Stimulated activated CD4-positive, alpha-beta T cell treated with anti-CD3 and anti-CD28 coated beads, Interleukin-4, amount 100 ng/mL, for 4 hours (primary cell): ENCODE data around the gene SPTSSB.

Experiments
- DNase-seq, 2 experiments: peaks; one replicate each; pipeline ENCODE4 v3.0.0-alpha.2; 2020

SPTSSB gene

DNA sequence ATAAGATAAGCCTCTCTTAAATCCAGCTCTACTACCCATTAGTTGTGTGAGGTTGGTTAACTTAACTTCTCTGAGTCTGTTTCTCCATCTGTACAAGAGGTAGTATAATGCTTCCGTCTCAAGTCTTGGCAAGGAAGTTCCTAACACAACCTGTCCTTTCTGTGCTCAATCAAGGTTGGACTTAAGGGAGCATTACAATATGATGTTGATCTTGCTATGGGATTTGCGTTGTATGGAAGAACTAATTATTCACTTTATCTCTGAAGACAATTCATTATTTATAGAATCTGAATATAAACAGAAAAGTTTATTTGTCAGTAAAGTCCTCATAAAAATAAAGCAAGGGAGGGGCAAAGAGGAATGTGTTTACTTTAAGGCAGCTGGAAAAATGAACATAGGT, 18.9 kb upstream of the SPTSSB start:
- DNase-seq = no peak

DNA sequence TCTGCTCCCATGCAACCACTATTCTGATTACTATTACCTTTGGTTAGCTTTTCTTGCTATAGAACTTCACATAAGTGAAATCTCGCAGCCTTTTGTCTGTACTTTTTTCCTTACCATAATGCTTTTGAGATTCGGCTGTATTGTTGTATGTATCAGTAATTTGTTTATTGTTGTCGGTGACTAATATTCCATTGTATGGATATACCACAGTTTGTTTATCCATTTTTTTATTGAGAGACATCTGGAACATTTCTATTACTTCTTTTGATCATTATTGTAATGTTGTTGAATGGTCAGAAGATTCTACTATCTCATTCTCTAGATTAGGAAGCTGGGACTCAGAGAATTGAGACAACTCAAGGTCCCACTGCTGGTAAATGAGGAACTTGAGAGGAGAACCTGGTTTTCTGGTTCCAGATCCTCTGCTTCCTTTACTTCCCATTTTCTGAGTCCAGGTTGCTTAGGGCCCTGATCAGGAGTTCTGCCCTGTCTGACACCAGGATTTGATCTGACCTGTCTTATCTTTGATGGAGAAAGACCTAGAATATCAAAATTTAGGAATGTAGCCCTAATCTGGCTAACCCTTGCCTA, 18.2 kb upstream of the SPTSSB start:
- DNase-seq = no peak

DNA sequence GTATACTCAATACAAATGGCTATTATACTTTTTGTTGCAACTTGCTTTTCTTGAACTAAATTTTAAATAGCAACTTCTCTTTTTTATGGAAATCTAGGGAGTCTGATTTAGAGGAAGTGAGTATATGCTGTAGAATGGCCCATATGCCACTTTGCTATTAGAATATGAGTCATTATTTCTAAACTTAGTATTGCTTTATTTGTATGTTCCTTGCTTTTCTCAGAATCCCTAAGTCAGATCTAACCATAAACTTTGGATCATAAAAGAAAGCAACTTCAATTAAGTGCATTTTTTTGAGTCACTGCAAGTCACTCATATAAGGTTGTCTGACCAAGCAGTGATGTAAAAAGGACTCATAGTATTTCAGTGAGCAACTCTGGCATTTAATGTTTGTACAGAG, 17.5 kb upstream of the SPTSSB start:
- DNase-seq = no peak

GRCh38 chr3:161386991-161387770, 15.9 kb upstream of the SPTSSB start:
- no peak for DNase-seq

GRCh38 chr3:161372321-161373260, 1.3 kb upstream of the SPTSSB start:
- peak; percentile 3 to 7 for DNase-seq

DNA sequence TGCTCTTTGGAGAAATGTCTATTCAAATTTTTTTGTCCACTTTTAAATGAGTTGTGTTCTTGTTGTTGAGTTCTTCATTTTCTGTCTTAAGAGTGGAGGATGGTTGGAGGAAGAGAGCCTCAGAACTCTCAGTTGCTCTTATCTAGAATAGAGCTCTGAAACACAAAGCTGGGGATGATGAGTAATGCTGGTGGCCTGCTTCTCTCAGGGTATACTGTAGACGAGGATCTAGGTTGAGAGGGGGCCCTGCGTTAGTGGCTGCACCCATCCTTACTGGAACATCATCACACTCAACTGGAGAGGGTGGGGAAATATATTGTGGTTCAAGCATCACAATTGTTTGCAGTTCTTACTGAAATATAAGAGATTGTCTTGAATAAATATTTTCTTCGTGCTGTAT, 1.8 kb downstream of the SPTSSB start:
- no peak for DNase-seq

DNA sequence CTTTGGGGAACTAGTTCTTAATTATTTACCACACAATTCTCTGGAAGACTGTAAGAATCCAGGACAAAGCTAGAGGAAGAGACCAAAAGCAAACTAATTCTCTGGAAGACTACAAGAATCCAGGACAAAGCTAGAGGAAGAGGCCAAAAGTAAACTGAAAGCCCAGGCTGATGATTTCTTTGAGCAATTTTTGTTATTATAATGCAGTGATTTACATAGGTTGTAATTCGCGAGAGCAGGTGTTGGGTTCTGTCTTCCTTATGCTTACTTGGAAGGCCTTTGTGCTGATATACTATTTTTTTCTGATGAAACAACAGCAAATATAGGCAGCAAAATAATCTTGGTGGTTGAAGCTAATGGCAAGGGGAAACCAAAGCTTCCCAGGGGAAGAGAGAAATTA, 5.2 kb downstream of the SPTSSB start:
- no peak for DNase-seq

GRCh38 chr3:161358488-161358887, 12.8 kb downstream of the SPTSSB start:
- no peak for DNase-seq

DNA sequence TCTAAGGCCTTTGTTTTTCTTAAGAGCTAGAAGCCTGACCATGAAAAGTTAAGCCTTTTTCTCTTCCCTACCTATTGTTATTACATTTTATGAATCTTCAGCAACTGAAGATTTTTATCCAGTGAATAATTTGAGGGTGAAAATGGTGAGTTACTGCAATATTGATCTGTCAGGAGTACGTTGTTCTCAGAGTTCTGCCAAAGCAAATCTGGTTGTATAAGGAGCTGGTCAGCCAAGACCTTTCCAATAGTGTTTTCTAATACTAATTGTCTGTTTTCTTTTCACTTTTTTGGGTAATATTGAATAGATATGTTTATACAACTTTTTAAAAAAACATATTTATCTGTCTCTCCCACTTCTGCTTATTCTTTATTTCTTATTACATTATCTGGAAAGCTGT, 15.0 kb downstream of the SPTSSB start:
- no peak for DNase-seq

- no peak for DNase-seq
Measured at GRCh38 chr3:161355508-161355907, 15.8 kb downstream of the SPTSSB start.

GRCh38 chr3:161354554-161354953, 16.8 kb downstream of the SPTSSB start:
- DNase-seq = no peak

- no peak for DNase-seq
Measured at GRCh38 chr3:161351330-161351729, 20.0 kb downstream of the SPTSSB start.

- DNase-seq = no peak
Measured at GRCh38 chr3:161350916-161351315, 20.4 kb downstream of the SPTSSB start.

GRCh38 chr3:161349529-161350312, 21.6 kb downstream of the SPTSSB start:
- DNase-seq = peak; percentile 3 to 48

GRCh38 chr3:161348796-161349400, 22.4 kb downstream of the SPTSSB start:
- no peak for DNase-seq

DNA sequence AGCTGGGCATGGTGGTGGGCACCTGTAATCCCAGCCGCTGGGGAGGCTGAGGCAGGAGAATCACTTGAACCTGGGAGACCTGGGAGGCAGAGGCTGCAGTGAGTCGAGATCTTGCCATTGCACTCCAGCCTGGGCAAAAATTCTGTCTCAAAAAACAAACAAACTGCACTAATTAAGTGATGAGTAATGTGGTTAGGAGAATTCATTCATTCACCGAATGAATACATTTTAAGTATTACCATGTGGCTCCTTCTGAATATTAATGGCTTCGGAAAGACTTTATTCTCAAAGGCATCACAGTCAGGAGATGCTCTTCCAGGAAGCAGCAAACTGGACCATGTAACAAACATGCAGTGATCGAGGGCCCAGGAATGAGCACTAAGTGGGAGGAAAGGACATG, 23.6 kb downstream of the SPTSSB start:
- DNase-seq = no peak

- no peak for DNase-seq
Measured at GRCh38 chr3:161345023-161345422, 26.3 kb downstream of the SPTSSB start.

- no peak for DNase-seq
Measured at GRCh38 chr3:161343986-161344385, 27.3 kb downstream of the SPTSSB start.

DNA sequence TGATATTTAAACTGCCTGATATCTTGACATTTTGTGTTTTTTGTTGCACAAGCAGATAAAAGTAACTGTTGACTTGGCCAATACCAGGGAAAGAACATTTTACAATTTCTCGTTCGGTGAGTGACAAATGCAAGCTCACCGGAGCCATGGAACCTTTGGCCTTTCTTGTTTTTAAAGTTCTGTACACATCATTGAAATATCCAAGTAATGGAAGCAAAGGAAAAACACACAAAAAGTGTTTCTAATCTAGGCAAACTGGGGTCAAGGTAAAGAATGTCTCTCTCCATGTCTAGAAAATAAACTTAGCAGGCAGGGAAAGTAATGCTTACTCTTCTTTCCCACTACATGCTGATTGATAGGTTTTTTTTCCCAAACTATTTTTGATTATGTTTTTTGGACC, 27.8 kb downstream of the SPTSSB start:
- no peak for DNase-seq

- no peak for DNase-seq
Measured at GRCh38 chr3:161342629-161343028, 28.7 kb downstream of the SPTSSB start.

GRCh38 chr3:161339517-161340500, 31.5 kb downstream of the SPTSSB start:
- DNase-seq = no peak
